Epithelial cell of proximal tubule (primary cell): ENCODE data around the gene ATRAID. TPM values are rescaled to one million over a fixed set of nuclear protein-coding genes. Genes with fewer than 3 reads are reported as not detected.
A peak's percentile ranks its signal among the peaks of the same experiment; 100 is the strongest.

Source experiments
- DNase-seq: peaks from one replicate; pipeline ENCODE4 v3.0.0-alpha.2; 2011; ENCODE audit warnings: low read depth
- H3K4me3 ChIP-seq: 2 replicates; pipeline ENCODE4 v1.5.1; 2011; ENCODE audit warnings: low read depth, mild to moderate bottlenecking, low read length
- CTCF ChIP-seq: conservative IDR thresholded peaks from 2 replicates; pipeline ENCODE4 v1.5.1; 2012; ENCODE audit warnings: low read depth, mild to moderate bottlenecking, low read length
- total RNA-seq: library from RNA; depleted of rRNA; stranded (reverse); fragments of >200 nt; gene quantifications from 2 replicates; pipeline ENCODE4 v1.2.3, GENCODE V29; 2015

The ATRAID gene
- total RNA-seq, 1 donor from 2014 or later = 90.3 TPM

- H3K4me3 ChIP-seq = no peak overlapping the region
- DNase-seq = no peak
- TF ChIP-seq CTCF = peak; percentile 87
These were observed 38.2 kb downstream of the ATRAID start for GRCh38 chr2:27249891-27250651.

- TF ChIP-seq CTCF = no peak
- H3K4me3 ChIP-seq = no peak overlapping the region
- no peak for DNase-seq
These were observed 39.0 kb downstream of the ATRAID start for GRCh38 chr2:27250652-27251379.

- DNase-seq = no peak
- TF ChIP-seq CTCF = no peak
These were observed 39.9 kb downstream of the ATRAID start for GRCh38 chr2:27251766-27252165.

GRCh38 chr2:27255187-27255586, 43.3 kb downstream of the ATRAID start:
- DNase-seq = no peak
- H3K4me3 ChIP-seq = no peak overlapping the region
- TF ChIP-seq CTCF = no peak

More at GRCh38 chr2:27251766-27252165, 39.9 kb downstream of the ATRAID start:
- H3K4me3 ChIP-seq = no peak overlapping the region

- no peak for DNase-seq
- TF ChIP-seq CTCF = no peak
- no peak overlapping the region for H3K4me3 ChIP-seq
These were observed 43.8 kb downstream of the ATRAID start for GRCh38 chr2:27255660-27256059.

- no peak for DNase-seq
- TF ChIP-seq CTCF = no peak
- no peak overlapping the region for H3K4me3 ChIP-seq
These were observed 45.1 kb downstream of the ATRAID start for GRCh38 chr2:27256855-27257454.
